GM12873 (cell line): Measurements from ENCODE around the gene BAIAP2.

Experiments
- TF ChIP-seq, protein P1 (sequence below): IDR thresholded peaks from 2 replicates; pipeline ENCODE4 v1.5.1; 2012; ENCODE audit warnings: low read depth, mild to moderate bottlenecking, moderate library complexity, low read length, control low read depth; ENCODE audit not compliant: insufficient read depth; ENCODE audit errors: missing control alignments

Gene BAIAP2

GRCh38 chr17:81117672-81118198 is 82.8 kb downstream of the BAIAP2 start:
- TF ChIP-seq, protein P1, sequence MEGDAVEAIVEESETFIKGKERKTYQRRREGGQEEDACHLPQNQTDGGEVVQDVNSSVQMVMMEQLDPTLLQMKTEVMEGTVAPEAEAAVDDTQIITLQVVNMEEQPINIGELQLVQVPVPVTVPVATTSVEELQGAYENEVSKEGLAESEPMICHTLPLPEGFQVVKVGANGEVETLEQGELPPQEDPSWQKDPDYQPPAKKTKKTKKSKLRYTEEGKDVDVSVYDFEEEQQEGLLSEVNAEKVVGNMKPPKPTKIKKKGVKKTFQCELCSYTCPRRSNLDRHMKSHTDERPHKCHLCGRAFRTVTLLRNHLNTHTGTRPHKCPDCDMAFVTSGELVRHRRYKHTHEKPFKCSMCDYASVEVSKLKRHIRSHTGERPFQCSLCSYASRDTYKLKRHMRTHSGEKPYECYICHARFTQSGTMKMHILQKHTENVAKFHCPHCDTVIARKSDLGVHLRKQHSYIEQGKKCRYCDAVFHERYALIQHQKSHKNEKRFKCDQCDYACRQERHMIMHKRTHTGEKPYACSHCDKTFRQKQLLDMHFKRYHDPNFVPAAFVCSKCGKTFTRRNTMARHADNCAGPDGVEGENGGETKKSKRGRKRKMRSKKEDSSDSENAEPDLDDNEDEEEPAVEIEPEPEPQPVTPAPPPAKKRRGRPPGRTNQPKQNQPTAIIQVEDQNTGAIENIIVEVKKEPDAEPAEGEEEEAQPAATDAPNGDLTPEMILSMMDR: no peak

GRCh38 chr17:81118308-81119221 is 83.6 kb downstream of the BAIAP2 start:
- TF ChIP-seq, protein P1: no peak

DNA sequence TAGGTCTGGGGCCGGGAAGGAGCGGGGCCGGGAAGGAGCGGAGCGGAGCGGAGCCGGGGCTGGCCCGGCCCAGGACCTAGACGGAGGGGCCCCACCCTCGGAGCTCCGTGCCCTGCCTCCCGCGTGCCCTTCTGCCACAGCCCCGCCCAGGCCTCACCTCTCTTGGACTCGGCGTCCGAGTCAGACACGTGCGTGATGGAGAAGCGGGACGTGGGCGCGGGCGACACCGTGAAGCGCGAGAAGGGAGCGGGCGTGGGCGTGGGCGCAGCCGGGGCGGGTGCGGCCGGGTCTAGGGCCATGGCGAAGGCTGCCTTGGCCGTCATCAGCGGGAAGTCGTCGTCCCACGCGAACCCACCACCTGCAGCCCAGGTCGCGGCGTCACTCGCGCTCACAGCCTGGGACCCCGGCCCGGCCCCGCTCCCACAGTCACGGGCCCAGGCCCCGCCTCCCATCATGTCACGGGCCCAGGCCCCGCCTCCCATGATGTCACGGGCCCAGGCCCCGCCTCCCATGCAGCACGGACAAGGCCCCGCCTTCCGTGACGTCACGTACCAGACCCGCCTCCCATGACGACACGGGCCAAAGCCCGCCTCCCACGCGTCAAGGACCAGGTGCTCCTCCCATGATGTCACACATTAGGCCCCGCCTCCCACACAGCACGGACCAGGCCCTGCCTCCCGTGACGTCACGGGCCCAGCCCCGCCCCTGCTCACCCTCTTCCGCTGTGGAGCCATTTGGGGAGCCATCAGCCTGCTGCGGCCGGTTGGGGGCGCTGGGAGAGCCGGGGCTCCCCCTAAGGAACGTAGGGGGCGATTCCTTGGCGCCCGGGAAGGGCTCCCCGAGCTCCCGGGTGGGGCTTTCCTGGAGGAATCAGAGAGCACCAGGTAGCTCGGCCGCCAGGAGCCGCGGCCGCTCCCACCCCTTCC is 84.5 kb downstream of the BAIAP2 start:
- TF ChIP-seq, protein P1: no peak

DNA sequence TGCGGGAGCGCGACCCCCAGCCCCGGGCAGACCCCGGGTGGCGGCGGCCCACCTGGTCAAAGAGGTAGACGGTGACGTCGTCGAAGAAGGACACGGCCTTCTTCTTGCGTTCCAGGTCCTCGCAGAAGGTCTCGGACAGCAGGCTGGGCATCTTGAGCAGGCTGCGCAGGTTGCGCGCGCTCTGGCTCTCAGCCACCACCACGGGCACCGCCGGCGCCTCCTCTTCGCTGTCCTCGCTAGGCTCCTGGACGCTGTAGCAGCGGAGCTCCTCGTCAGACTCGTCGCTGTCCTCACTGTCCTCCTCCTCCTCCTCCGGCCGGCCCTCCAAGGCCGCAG is 85.2 kb downstream of the BAIAP2 start:
- TF ChIP-seq, protein P1: no peak

- TF ChIP-seq, protein P1: no peak
Measured at GRCh38 chr17:81120695-81121621, 86.0 kb downstream of the BAIAP2 start.

GRCh38 chr17:81121841-81122733 is 87.1 kb downstream of the BAIAP2 start:
- TF ChIP-seq, protein P1: no peak
